HG03175 (cell line): ENCODE measurements around the gene CCS.
"Not testable (repeated sequence)": the region's sequence is repeated elsewhere in the genome, so short reads cannot be mapped to it uniquely, and the experiment has no call there.

Experiments
- ATAC-seq: cut with Tn5 transposase; IDR thresholded peaks from one replicate; pipeline ENCODE4 v1.9.1; 2021; ENCODE audit warnings: mild to moderate bottlenecking, moderate library complexity; ENCODE audit not compliant: unreplicated experiment

CCS gene

DNA sequence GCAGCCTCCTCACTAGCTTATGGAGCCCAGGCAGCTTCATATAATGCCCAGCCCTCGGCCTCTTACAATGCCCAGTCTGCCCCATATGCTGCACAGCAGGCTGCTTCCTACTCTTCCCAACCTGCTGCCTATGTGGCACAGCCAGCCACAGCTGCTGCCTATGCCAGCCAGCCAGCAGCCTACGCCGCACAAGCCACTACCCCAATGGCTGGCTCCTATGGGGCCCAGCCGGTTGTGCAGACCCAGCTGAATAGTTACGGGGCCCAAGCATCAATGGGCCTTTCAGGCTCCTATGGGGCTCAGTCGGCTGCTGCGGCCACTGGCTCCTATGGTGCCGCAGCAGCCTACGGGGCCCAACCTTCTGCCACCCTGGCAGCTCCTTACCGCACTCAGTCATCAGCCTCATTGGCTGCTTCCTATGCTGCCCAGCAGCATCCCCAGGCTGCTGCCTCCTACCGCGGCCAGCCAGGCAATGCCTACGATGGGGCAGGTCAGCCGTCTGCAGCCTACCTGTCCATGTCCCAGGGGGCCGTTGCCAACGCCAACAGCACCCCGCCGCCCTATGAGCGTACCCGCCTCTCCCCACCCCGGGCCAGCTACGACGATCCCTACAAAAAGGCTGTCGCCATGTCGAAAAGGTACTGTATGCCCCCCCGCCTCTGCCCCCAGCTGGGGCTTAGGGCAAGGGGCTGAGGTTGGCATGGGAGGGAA lies 32.2 kb downstream of the CCS start:
- no peak for ATAC-seq

DNA sequence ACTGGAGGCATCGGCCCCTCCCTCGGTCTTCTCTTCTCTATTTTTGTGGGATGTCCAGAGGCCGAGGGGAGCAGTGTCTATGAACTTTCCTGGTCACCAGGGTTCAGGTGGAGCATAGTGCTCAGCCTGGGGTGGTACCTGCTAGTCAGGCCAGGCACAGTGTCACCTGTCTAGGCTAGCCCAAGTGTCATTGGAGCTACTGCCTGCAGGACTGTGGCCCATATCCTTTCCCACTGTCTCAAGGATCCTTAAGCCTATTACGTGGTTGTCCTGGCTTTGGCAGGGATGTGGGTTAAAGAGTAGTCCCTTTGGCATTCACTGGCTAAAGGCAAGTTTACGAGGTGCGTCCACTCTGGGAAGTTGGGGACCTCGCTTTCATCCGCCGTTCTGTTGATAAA lies 32.8 kb downstream of the CCS start:
- ATAC-seq, result no peak

- ATAC-seq, result no peak
These were observed 33.4 kb downstream of the CCS start for GRCh38 chr11:66626382-66626781.

DNA sequence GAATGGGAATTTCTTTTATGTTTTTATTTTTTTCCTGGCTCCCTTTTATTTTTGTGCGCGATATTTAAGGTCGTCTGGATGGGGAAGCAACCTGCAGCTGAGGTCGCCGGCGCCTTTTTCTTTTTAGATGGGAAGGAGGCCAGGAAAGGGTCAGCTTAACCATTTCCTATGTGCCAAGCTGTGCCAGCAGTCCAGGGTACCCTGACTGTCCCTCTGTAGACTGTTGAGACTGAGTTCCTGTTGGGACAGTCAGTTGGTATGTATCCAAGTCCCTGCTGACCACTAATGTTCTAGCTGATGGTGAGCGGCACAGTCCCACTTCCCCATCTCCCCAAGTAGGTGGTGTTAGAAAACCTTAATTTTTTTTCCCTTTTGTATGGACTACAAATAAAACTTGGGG lies 33.9 kb downstream of the CCS start:
- ATAC-seq, result no peak

- no peak for ATAC-seq
These were observed 35.1 kb downstream of the CCS start for GRCh38 chr11:66628061-66628603.

- no peak for ATAC-seq
These were observed 36.4 kb downstream of the CCS start for GRCh38 chr11:66629356-66629755.

DNA sequence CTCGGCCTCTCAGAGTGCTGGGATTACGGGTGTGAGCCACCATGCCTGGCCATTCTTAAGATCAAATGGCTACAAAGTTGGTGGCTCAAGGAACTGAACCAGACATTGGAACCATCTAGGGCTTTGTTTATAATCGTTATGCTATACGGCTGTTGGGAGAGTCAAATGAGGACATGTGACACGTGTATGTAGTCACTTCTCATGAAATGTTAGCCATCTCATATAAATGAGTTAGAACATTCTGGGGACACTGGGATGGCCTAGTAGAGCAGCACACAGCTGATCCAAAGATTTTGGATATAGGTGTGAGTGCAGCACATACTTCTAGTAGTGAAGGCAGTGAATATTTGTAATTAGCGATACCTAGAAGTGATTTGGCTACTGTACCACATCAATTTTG lies 38.9 kb downstream of the CCS start:
- no peak for ATAC-seq

DNA sequence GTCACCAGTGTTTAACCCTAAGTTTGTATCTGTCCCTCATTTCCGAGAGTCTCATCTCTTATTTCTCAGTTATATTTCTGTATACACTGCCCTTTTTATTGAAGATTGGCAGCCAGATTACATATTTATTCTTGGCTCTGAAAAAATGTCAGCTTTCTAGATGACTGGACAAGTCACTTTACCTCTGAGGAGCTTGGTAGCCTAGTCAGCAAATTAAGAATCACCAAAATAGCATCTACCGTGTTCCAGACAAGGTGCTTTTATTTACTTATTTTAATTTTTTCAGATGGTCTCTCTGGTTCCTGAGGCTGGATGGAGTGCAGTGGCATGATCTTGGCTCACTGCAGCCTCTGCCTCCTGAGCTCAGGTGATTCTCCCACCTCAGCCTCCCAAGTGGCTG lies 40.0 kb downstream of the CCS start:
- ATAC-seq, result no peak

GRCh38 chr11:66636411-66636810 lies 43.4 kb downstream of the CCS start:
- ATAC-seq, result no peak

DNA sequence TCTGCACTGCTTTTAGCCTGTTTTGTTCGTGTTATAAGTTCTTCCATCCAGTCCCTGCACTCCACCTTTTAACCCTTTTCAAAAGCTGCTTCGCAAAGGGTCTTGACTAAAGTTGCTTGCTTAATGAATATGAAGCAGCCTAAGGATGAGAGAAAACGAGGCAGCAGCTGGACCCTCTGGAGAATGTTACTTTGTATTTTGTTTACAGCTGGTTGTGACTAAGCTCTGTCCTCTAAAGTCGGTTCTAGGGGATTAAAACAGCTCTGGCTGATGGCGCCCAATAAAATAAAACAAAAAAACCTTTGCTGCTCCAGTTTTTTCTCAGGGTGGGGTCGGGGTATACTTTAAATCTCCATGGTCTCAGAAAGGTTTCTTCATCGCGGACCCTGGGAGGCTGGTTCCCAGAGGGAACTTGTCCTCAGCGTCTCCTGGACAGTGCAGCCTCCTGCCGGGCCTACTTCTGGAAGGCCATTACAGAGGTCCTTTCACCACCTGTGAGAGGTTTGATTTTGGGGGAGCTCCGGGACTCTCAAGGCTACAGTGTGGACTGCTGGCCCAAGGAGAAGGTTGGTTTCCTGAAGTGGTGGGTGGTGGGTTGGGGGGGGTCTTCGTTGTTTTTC lies 44.7 kb downstream of the CCS start:
- no peak for ATAC-seq

- ATAC-seq, result peak; percentile 94
These were observed 45.4 kb downstream of the CCS start, which contains the start of gene RBM4 for GRCh38 chr11:66638177-66639065. TSS of gene RBM4 (plus strand) at chr11:66638703. CDS start at chr11:66639712, 1,009 bp downstream.

GRCh38 chr11:66639066-66639813 lies 46.3 kb downstream of the CCS start:
- no peak for ATAC-seq

- not testable (repeated sequence) for ATAC-seq
These were observed 46.9 kb downstream of the CCS start for GRCh38 chr11:66639814-66640340.

DNA sequence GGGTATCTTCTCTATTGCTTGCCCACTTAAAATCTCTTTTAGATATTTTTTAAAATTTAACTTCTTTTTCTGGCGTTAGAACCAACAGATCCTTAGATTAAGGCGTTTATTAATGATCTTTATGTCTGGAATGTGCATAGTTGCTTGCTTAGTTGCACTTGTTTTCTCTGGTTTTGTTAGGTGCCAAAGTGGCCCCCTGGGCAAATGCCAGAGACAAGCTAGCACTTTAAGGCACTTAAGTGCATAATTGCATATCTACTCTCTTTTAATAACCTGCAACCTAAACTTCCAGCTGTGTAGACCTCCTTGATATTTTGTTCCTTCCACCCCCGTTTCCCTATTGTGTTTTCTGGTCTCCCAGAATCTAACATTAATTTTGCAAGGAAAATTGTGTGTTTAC lies 48.8 kb downstream of the CCS start:
- ATAC-seq, result no peak

DNA sequence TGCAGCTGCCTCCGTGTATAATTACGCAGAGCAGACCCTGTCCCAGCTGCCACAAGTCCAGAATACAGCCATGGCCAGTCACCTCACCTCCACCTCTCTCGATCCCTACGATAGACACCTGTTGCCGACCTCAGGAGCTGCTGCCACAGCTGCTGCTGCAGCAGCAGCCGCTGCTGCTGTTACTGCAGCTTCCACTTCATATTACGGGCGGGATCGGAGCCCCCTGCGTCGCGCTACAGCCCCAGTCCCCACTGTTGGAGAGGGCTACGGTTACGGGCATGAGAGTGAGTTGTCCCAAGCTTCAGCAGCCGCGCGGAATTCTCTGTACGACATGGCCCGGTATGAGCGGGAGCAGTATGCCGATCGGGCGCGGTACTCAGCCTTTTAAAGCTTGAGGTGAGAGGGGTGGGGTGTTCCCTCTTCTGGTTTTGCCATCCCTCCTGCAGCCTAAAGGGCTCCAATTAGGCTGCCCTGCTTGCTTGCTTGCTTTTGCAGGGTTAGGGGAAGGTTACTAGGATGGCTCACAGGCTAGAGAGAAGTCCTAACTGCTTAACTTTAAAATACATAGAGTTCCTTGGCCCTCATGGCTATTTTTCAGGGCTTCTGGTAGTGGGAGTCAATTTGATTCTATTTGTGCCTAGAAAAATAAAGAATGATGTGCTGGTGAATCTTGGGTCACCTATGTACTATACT lies 50.9 kb downstream of the CCS start:
- no peak for ATAC-seq

DNA sequence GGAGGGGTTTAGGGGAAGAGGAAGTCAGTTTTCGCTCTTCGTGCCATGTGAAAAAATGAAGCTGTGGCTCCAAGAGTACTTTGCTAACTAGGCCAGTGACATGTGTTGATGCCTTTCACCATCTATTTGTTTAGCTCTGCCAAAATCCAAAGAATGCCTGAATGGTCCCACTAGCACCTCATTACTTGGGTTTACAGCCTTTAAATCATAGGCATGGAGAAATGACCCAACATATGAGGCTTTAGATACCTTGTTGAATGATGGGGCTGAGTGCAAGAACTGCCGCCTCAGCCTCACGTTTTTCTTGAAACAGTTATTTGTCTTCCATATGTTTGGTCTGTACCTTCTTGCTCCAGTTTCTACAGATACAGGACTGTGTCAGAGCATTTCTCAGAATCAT lies 53.8 kb downstream of the CCS start:
- ATAC-seq, result no peak

DNA sequence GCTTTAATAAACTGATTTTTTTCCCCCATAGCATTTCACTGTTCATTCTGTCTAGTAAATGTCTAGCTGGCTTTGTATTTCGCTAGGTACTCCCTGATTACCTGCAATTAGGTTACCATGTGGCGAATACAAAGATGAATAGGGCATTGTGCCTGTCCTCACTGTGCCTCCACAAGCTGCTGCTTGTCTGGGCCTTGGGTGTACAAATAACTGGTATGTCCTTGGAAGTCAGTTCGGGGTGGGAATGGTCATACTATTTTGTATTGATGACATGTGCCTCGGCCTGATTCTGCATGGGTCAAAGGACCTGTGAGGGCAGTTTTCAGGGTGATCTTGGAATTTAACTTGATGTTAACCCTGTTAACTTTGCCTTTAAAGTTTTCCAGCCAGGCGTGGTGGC lies 56.9 kb downstream of the CCS start:
- ATAC-seq, result no peak

DNA sequence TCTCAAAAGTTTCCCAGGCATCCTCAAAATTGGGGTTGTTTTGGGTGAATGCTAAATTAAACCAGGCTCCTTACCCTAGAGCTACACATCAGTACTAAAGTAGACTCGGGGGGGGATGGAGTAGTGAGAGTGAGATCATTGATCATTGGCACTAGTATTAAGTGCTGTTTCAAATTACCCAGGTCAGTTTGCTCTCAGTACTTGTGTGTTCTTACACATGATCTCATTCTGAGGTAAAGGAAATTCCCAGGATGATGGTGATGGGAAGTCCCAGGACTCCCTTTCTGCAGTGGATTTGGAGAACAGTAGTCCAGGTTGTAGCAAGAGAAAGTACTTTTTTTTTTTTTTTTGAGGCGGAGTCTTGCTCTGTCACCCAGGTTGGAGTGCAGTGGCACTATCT lies 58.0 kb downstream of the CCS start:
- ATAC-seq, result no peak

GRCh38 chr11:66652651-66653050 lies 59.7 kb downstream of the CCS start:
- no peak for ATAC-seq

- no peak for ATAC-seq
These were observed 60.1 kb downstream of the CCS start for GRCh38 chr11:66653123-66653522.
